HAP-1 (cell line): Measurements from ENCODE around the gene RAD23A.

Experiments used
- DNase-seq, 2 experiments: peaks; one replicate each; pipeline ENCODE4 v3.0.0-alpha.2; 2016 to 2020; ENCODE audit warnings: low spot score in 2 of 2
- H3K27me3 ChIP-seq: fragments of 250-450 bp; sonication (Bioruptor Pico); 2 replicates; pipeline ENCODE4 v1.5.1; 2020; ENCODE audit warnings: low read depth, mild to moderate bottlenecking, moderate library complexity
- H3K36me3 ChIP-seq: fragments of 250-450 bp; sonication (Bioruptor Pico); replicated peaks from 2 replicates; pipeline ENCODE4 v1.5.1; 2020; ENCODE audit warnings: mild to moderate bottlenecking
- H3K4me1 ChIP-seq: fragments of 250-450 bp; sonication (Bioruptor Pico); 2 replicates; pipeline ENCODE4 v1.5.1; 2020; ENCODE audit warnings: mild to moderate bottlenecking
- H3K4me3 ChIP-seq: fragments of 250-450 bp; sonication (Bioruptor Pico); 2 replicates; pipeline ENCODE4 v1.5.1; 2020; ENCODE audit warnings: mild to moderate bottlenecking, moderate library complexity
- H3K9me3 ChIP-seq: fragments of 250-450 bp; sonication (Bioruptor Pico); 2 replicates; pipeline ENCODE4 v1.5.1; 2020; ENCODE audit warnings: mild to moderate bottlenecking, moderate library complexity
- in situ Hi-C: fragments of 300-500 bp; cut with MboI; formaldehyde crosslinking; loops from 3 replicates; pipeline ENCODE4 v1.14.3; 2020; ENCODE audit warnings: low sequenced_read_pairs, inconsistent platforms, mixed read lengths

Gene RAD23A

DNA sequence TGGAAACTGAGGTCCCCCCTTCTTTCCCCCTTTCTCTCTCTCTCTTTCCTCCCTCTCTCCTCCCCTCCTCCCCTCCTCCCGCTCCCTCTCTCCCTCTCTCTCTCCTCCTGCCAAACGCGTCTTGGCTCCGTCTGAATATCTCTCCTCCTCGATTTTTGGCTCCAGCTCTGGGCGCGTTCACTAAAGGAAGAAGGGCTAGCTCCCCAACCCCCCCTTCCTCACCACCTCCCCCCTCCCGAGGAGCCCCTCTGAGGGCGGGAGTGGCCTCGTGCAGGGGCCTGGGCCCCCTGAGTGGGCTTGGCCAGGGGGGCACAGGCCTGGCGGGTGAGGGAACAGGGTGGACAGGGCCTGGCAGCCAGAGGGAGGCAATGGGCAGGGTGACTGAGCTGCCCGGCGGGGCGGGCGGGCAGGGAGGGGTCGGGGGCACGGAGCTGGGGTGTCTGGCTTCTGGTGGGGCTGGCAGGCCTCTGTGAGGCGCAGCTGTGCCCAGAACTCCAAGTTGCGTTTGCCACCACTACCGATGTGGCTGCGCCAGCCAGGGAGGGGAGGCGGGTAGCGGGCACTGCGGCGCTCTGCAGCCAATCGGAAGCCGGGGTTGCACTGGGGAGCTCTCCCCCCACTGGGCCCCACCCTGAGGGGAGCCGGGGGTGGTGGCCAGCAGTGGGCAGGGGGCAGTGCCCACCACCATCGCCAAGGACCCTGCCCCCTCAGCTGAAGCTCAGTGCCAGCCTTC, 56.7 kb downstream of the RAD23A start:
- Histone ChIP-seq H3K27me3 (no peaks in the 10 kb centered on the region), H3K36me3 (peaks cover 3% of the 10 kb centered on the region; the same call in 1 of the 2 replicates), H3K4me1 (no peaks in the 10 kb centered on the region), H3K4me3 (no peak overlapping the region), H3K9me3 (no peaks in the 10 kb centered on the region)
- DNase-seq, result no peak
- in situ Hi-C loops, result no loop called here

DNA sequence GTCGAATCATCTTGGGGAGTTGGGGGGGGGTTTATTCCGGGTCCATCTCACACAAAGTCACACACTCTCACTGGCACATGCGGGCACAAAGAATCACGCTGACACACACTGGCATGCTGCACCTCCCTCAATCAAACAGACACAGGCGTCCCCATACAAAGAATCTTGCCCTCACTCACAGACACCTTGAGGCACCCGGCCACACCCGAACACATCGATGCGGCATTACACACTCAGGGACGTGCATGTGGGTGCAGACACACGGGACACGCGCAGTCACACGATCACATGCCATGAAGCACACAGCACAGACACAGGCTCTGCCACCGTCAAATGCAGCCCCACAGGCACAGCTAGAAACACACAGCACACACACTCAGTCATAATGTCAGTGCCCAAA, 57.4 kb downstream of the RAD23A start:
- Histone ChIP-seq H3K4me1 (no peaks in the 10 kb centered on the region), H3K27me3 (no peaks in the 10 kb centered on the region), H3K4me3 (no peak overlapping the region), H3K36me3 (peaks cover 3% of the 10 kb centered on the region; the same call in 1 of the 2 replicates), H3K9me3 (no peaks in the 10 kb centered on the region)
- in situ Hi-C loops, result no loop called here
- no peak for DNase-seq
